Fibroblast of mammary gland (primary cell): ENCODE measurements around the gene MRGPRD.

Experiments
- DNase-seq: peaks from one replicate; pipeline ENCODE4 v3.0.0-alpha.2; 2010; ENCODE audit warnings: low read depth
- H3K4me3 ChIP-seq: 2 replicates; pipeline ENCODE4 v1.5.1; 2011; ENCODE audit warnings: low read depth, mild to moderate bottlenecking, low read length, moderate library complexity; ENCODE audit not compliant: control insufficient read depth
- CTCF ChIP-seq: conservative IDR thresholded peaks from 2 replicates; pipeline ENCODE4 v1.5.1; 2011; ENCODE audit warnings: low read depth, low read length, inconsistent platforms; ENCODE audit not compliant: control insufficient read depth, insufficient read depth

Gene MRGPRD

DNA sequence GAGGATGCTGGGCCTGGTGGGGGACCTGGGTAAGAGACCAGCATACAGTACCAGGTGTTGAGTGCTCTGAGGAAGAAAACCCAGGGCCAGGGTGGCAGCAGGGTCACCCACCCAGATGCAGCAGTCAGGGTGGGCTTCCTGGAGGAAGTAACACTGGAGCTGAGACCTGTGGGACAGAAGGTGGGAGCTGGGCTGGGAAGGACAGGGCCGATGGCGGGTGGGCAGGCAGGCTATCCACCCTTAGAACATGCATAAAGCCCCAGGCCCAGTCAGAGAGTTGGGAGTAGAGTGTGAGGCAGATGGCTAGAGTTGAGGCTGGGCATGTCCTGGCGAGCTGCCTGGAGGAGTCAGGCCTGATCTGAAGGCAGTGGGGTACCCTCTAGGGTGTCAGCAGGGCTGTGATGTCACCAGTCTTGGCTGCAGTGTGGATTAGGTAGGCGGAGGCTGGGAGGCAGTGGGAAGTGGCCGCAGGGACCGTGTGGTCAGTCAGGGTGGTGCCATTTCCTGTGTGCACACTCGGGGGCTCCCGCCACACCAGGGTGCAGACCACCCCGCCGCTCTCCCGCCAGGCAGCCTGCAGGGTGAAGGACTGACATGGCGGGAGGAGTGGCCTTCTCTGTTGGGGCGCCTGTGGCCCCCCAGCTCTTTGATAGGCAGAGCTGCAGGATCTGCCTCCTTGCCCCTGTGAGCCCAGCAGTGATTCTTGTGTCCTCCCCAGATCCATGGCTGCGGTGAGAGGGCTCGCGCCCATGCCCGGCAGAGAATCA lies 41.8 kb downstream of the MRGPRD start:
- TF ChIP-seq CTCF = no peak
- DNase-seq = no peak
- H3K4me3 ChIP-seq = no peak overlapping the region

DNA sequence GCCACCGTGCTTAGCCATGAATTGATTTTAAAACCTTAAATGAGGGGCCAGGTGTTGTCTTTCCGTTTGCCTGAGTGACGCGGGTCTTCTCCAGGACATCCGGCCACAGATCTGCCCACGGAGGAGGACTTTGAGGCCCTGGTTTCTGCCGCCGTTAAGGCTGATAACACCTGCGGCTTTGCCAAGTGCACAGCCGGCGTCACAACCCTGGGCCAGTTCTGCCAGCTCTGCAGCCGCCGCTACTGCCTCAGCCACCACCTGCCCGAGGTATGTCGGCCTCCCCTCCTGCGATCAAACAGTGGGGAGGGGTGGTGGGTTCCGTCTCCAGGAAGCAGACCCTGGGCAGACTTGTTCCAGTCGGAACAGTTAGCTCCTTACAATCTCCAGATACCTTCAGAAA lies 42.7 kb downstream of the MRGPRD start:
- DNase-seq = no peak
- no peak for TF ChIP-seq CTCF
- H3K4me3 ChIP-seq = no peak overlapping the region

DNA sequence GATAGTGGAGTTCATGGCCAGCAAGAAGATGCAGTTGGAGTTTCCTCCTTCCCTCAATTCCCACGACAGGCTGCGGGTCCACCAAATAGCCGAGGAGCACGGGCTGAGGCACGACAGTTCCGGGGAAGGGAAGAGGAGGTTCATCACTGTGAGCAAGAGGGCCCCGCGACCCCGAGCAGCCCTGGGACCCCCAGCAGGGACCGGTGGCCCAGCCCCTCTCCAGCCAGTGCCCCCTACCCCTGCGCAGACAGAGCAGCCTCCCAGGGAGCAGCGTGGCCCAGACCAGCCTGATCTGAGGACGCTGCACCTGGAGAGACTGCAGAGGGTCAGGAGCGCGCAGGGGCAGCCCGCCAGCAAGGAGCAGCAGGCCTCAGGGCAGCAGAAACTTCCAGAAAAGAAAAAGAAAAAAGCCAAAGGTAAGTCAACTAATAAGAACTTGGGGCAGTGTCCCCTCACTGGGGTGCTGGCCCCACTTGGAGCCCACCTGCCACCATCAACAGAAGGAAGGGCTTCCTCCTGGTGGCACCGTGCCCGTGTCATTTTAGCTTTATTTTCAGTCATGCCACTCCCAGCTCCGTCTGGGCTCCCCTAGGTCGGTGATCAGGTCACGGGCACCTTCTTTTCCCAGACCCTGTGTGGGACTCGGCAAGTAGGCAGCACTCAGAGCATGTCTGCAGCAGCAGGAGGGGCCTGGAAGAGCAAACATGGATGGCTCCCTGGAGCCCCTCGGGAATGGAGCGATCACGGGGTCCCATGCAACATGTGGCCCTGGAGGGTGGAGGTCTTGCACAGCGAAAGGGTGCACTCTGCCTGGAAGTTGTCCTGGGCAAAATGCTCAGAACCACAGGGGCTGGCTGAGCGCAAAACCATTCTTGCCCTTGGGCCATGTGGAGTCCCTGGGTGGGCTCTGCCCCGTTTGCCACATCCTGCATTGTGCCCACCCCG lies 43.8 kb downstream of the MRGPRD start:
- no peak for TF ChIP-seq CTCF
- DNase-seq = no peak
- no peak overlapping the region for H3K4me3 ChIP-seq

GRCh38 chr11:68936358-68936636 lies 44.5 kb downstream of the MRGPRD start:
- H3K4me3 ChIP-seq = no peak overlapping the region
- TF ChIP-seq CTCF = no peak
- no peak for DNase-seq

DNA sequence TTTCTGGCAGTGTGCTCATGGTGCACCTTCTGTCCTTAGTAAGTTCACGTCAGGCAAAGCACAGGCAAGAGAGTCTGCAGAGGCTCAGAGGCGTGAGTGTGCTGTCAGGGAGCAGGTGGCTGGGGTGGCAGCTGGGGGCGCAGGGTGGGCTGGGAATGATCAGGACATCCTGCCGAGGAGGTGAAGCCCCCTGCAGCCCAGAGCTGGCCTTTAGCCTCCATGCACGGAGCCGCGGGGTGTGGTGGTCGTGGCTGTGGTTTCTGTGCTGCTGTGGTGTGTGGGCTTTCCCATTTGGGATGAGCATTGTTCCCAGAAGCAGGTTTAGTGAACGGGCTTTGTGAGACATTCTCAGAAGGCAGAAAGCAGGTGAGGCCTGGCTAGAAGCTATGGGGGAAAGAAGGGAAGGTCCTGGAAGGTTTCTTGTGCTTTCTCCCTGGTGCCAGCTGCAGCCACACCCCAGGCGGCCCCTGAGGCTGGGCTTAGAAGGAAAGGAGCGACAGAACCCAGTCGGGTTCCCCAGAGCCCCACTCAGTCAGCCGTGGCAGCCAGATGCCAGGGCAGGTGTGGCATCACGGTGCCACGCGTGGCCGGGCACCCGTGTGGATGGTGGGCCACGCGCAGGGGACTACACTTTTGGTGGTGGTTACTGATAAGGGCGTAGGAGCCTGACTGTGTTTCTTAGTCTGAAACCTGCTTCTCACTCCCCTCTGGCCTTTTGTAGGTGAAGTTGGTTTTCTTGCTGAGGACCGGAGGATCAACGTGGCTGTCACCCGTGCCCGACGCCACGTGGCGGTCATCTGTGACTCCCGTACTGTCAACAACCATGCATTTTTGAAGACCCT lies 45.0 kb downstream of the MRGPRD start:
- DNase-seq = no peak

More for the DNA sequence above, 45.0 kb downstream of the MRGPRD start:
- H3K4me3 ChIP-seq = no peak overlapping the region
- no peak for TF ChIP-seq CTCF
